SU-DHL-6 (cell line): ENCODE results near the gene POLR1A.

Source experiments
- EZH2phosphoT487 ChIP-seq: fragments of 200-600 bp; sonication (generic), shearing (Covaris generic); conservative IDR thresholded peaks from 2 replicates; pipeline ENCODE4 v1.6.1; 2018; ENCODE audit warnings: mild to moderate bottlenecking, antibody characterized with exemption, low read length, moderate library complexity, mixed read lengths
- TF ChIP-seq, protein P1 (sequence below): fragments of 200-600 bp; sonication (generic); IDR thresholded peaks from one replicate; pipeline ENCODE4 v1.5.1; 2017; ENCODE audit warnings: antibody characterized with exemption, mild to moderate bottlenecking, low read length, moderate library complexity; ENCODE audit not compliant: insufficient read depth, poor library complexity, severe bottlenecking

DNA sequence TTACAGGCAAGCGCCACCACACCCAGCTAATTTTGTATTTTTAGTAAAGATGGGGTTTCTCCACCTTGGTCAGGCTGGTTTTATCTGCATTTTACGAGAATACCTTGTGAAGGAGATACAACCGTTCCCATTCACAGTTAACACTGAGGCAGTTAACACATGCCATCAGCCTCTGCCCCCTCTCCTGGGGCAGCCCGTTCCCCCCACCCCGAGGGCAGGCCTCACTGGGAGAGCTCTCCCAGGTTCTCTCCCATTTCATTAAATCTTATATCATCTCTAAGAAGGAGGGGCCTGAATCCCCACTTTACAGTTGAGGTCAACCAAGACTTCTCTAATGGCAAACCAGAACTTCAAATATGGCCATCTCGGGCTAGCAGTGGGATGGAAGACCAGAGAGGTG, 121.9 kb downstream of the POLR1A start:
- TF ChIP-seq, protein P1, sequence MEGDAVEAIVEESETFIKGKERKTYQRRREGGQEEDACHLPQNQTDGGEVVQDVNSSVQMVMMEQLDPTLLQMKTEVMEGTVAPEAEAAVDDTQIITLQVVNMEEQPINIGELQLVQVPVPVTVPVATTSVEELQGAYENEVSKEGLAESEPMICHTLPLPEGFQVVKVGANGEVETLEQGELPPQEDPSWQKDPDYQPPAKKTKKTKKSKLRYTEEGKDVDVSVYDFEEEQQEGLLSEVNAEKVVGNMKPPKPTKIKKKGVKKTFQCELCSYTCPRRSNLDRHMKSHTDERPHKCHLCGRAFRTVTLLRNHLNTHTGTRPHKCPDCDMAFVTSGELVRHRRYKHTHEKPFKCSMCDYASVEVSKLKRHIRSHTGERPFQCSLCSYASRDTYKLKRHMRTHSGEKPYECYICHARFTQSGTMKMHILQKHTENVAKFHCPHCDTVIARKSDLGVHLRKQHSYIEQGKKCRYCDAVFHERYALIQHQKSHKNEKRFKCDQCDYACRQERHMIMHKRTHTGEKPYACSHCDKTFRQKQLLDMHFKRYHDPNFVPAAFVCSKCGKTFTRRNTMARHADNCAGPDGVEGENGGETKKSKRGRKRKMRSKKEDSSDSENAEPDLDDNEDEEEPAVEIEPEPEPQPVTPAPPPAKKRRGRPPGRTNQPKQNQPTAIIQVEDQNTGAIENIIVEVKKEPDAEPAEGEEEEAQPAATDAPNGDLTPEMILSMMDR, result no peak
- TF ChIP-seq EZH2phosphoT487, result no peak
